Endothelial cell of umbilical vein (primary cell): ENCODE data around the gene ERBB4. TPM values are rescaled to one million over a fixed set of nuclear protein-coding genes. Genes with fewer than 3 reads are reported as not detected.

Experiments used
- BruUV-seq: library from RNA; stranded (reverse); fragments of 400-500 nt; replicated peaks from 2 replicates; lab custom pipeline; 2021; lab: Mats Ljungman, UMichigan
- CTCF ChIA-PET: fragments of 300-600, 350-600 bp; sonication (Branson Sonifier 250); formaldehyde crosslinking; loops from one replicate; lab custom pipeline; 2021; ENCODE audit warnings: antibody characterized with exemption, inconsistent platforms; lab: Charles Lee
- POLR2A ChIA-PET: fragments of 300-600, 350-600 bp; sonication (Branson Sonifier 250); formaldehyde crosslinking; loops from one replicate; lab custom pipeline; 2021; ENCODE audit warnings: antibody characterized with exemption, inconsistent platforms; lab: Charles Lee
- DNase-seq: peaks from one replicate; pipeline ENCODE4 v3.0.0-alpha.2; 2011; ENCODE audit warnings: low read depth, low spot score
- FAIRE-seq: peaks from 2 replicates; lab custom pipeline; 2011; peaks lifted over from hg19 to GRCh38; lab: Jason Lieb, UNC
- H2AFZ ChIP-seq: 2 replicates; pipeline ENCODE4 v1.6.0; 2012; ENCODE audit warnings: low read depth, low read length, control low read depth, inconsistent platforms
- H3K27ac ChIP-seq: 2 replicates; pipeline ENCODE4 v1.5.1; 2011; ENCODE audit warnings: low read depth, mild to moderate bottlenecking, control low read depth, low read length, moderate library complexity; ENCODE audit not compliant: insufficient read depth
- H3K27me3 ChIP-seq, 2 experiments: 2 replicates each; pipeline versions ENCODE4 v1.6.0 to v1.6.1; 2011; ENCODE audit warnings: low read length in 2 of 2, mixed read lengths in 1 of 2; ENCODE audit not compliant: control insufficient read depth in 2 of 2, insufficient read depth in 2 of 2
- H3K36me3 ChIP-seq, 2 experiments: 2 replicates in 1 of 2; 3 replicates in 1 of 2; pipeline ENCODE4 v1.5.1; 2011; ENCODE audit warnings: low read length in 2 of 2, mild to moderate bottlenecking in 1 of 2, moderate library complexity in 1 of 2; ENCODE audit not compliant: control insufficient read depth in 2 of 2, insufficient read depth in 2 of 2; ENCODE audit errors: extremely low read depth in 1 of 2
- H3K4me1 ChIP-seq: 3 replicates; pipeline ENCODE4 v1.5.1; 2011; ENCODE audit warnings: mild to moderate bottlenecking, low read length; ENCODE audit not compliant: control insufficient read depth, insufficient read depth; ENCODE audit errors: extremely low read depth
- H3K4me2 ChIP-seq: 2 replicates; pipeline ENCODE4 v1.6.1; 2011; ENCODE audit warnings: low read length, control low read depth, mixed read lengths; ENCODE audit not compliant: insufficient read depth
- H3K4me3 ChIP-seq, 3 experiments: fragments of 200-600 bp in 1 of 3; sonication (generic), shearing (Covaris generic) in 1 of 3; replicated peaks in 1 of 3; 2 replicates each; pipeline ENCODE4 v1.5.1; 2011 to 2016; ENCODE audit warnings: control low read depth in 3 of 3, low read length in 3 of 3, mild to moderate bottlenecking in 2 of 3, inconsistent platforms in 1 of 3, low read depth in 1 of 3, moderate library complexity in 1 of 3; ENCODE audit not compliant: insufficient read depth in 1 of 3
- H3K79me2 ChIP-seq: 2 replicates; pipeline ENCODE4 v1.6.0; 2012; ENCODE audit warnings: low read length, inconsistent platforms; ENCODE audit not compliant: control insufficient read depth, insufficient read depth
- H3K9ac ChIP-seq: replicated peaks from 2 replicates; pipeline ENCODE3; 2011; ENCODE audit warnings: low read length, control low read depth; ENCODE audit not compliant: insufficient read depth; ENCODE audit errors: extremely low read depth
- H3K9me1 ChIP-seq: replicated peaks from 3 replicates; pipeline ENCODE4 v1.6.0; 2011; ENCODE audit warnings: mild to moderate bottlenecking, low read length; ENCODE audit not compliant: control insufficient read depth, insufficient read depth; ENCODE audit errors: extremely low read depth
- H3K9me3 ChIP-seq: replicated peaks from 2 replicates; pipeline ENCODE4 v1.5.1; 2012; ENCODE audit warnings: low read length, inconsistent platforms; ENCODE audit not compliant: control insufficient read depth, insufficient read depth
- H4K20me1 ChIP-seq: replicated peaks from 2 replicates; pipeline ENCODE3; 2011; ENCODE audit warnings: mild to moderate bottlenecking, low read length; ENCODE audit not compliant: control insufficient read depth, insufficient read depth; ENCODE audit errors: extremely low read depth
- FOS ChIP-seq: IDR thresholded peaks from 2 replicates; pipeline ENCODE4 v1.6.1; 2011; ENCODE audit warnings: mild to moderate bottlenecking, low read length, moderate library complexity, borderline replicate concordance; ENCODE audit not compliant: insufficient read depth
- JUN ChIP-seq: IDR thresholded peaks from 2 replicates; pipeline ENCODE4 v1.6.1; 2011; ENCODE audit warnings: borderline replicate concordance, low read depth; ENCODE audit not compliant: insufficient read length, insufficient read depth
- MYC ChIP-seq: IDR thresholded peaks from one replicate; pipeline ENCODE4 v1.6.1; 2011; ENCODE audit warnings: mild to moderate bottlenecking, low read depth, low read length
- POLR2A ChIP-seq: IDR thresholded peaks from 2 replicates; pipeline ENCODE4 v1.6.1; 2012; ENCODE audit warnings: low read depth, mild to moderate bottlenecking, control low read depth, low read length
- POLR2AphosphoS5 ChIP-seq: IDR thresholded peaks from 2 replicates; pipeline ENCODE4 v1.6.1; 2012; ENCODE audit warnings: low read depth, mild to moderate bottlenecking, control low read depth, low read length, moderate library complexity; ENCODE audit not compliant: insufficient read depth
- dilution Hi-C: fragments of 300-500 bp; cut with MboI; formaldehyde crosslinking; loops from one replicate; pipeline ENCODE4 v1.15.0; 2019; ENCODE audit warnings: low sequenced_read_pairs; ENCODE audit not compliant: extremely low pct_ligation_motif_present
- intact Hi-C: fragments of 100-400 bp; cut with micrococcal nuclease; formaldehyde crosslinking; loops from one replicate; pipeline ENCODE4 v1.10.0; 2022
- polyA plus RNA-seq, 4 experiments: library from polyadenylated mRNA; depleted of rRNA in 3 of 4; stranded (reverse) in 3 of 4; unstranded in 1 of 4; fragments of >200 nt; gene quantifications; 2 replicates each; pipeline versions ENCODE4 v1.2.1 to v1.2.3, GENCODE V29; 2011 to 2012; ENCODE audit warnings: missing spikeins in 1 of 4
- total RNA-seq: library from RNA; stranded (reverse); gene quantifications from 2 replicates; pipeline ENCODE4 v1.2.3, GENCODE V29; 2021
- TF ChIP-seq, protein P1 (sequence below), 2 donors: IDR thresholded peaks; 1 replicate in 1 of 2; 2 replicates in 1 of 2; pipeline ENCODE4 v1.5.1; 2011; ENCODE audit warnings: low read length in 2 of 2, mild to moderate bottlenecking in 2 of 2, moderate library complexity in 2 of 2, control low read depth in 1 of 2, inconsistent platforms in 1 of 2, low read depth in 1 of 2; ENCODE audit not compliant: insufficient read depth in 1 of 2; ENCODE audit errors: extremely low read depth in 1 of 2

Gene ERBB4
- total and polyA plus RNA-seq, 2 donors (not counting 3 experiments of a cell fraction or from before 2014, with no cell fraction given) = 0.01 to 0.27 TPM

DNA sequence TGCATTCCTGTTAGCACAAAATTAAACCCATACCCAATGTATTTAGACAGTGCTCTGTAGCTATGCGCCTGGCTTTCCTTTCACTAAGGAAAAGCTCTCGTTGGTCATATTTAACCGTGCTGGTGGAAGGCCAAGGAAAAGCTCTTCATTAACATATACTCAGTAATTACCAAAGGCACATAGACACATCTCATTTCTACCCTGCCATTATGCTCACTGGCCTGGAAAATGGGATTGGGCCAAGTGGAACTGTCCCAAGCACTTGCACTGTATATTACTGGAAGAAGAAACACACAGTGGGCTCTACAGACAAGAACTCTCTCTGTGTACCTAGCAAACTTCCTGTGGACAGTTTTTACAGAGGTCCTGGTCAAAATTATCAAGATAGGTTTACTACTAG lies 274.4 kb downstream of the ERBB4 start:
- Histone ChIP-seq H3K9me1 (no peaks in the 10 kb centered on the region), H3K27me3 (no peaks in the 10 kb centered on the region), H3K4me2 (no peak overlapping the region), H3K36me3 (no peaks in the 10 kb centered on the region), H3K4me3 (no peak overlapping the region), H3K27ac (no peak overlapping the region), H2AFZ (no peak overlapping the region), H3K4me1 (no peaks in the 10 kb centered on the region), H3K79me2 (no peaks in the 10 kb centered on the region), H4K20me1 (no peaks in the 10 kb centered on the region), H3K9me3 (no peaks in the 10 kb centered on the region), H3K9ac (no peak overlapping the region)
- BruUV-seq = no TSS peak
- CTCF ChIA-PET = interaction anchor here (1.5 kb wide), 1 partner anchor 15 kb away, joined by 4 read pairs; no protein-coding TSS in a partner anchor
- POLR2A ChIA-PET = no interaction called here
- dilution Hi-C loops (no loop called here), intact Hi-C loops (no loop called here)
- TF ChIP-seq, protein P1, sequence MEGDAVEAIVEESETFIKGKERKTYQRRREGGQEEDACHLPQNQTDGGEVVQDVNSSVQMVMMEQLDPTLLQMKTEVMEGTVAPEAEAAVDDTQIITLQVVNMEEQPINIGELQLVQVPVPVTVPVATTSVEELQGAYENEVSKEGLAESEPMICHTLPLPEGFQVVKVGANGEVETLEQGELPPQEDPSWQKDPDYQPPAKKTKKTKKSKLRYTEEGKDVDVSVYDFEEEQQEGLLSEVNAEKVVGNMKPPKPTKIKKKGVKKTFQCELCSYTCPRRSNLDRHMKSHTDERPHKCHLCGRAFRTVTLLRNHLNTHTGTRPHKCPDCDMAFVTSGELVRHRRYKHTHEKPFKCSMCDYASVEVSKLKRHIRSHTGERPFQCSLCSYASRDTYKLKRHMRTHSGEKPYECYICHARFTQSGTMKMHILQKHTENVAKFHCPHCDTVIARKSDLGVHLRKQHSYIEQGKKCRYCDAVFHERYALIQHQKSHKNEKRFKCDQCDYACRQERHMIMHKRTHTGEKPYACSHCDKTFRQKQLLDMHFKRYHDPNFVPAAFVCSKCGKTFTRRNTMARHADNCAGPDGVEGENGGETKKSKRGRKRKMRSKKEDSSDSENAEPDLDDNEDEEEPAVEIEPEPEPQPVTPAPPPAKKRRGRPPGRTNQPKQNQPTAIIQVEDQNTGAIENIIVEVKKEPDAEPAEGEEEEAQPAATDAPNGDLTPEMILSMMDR (IDR thresholded peaks at IDR 0.05; ENCODE audit: extremely low read depth in 1 of 2, insufficient read depth in 1 of 2, low read depth in 1 of 2, low read length in 2 of 2) = no peak
- TF ChIP-seq JUN = no peak
- FAIRE-seq (no peak), DNase-seq (no peak)

DNA sequence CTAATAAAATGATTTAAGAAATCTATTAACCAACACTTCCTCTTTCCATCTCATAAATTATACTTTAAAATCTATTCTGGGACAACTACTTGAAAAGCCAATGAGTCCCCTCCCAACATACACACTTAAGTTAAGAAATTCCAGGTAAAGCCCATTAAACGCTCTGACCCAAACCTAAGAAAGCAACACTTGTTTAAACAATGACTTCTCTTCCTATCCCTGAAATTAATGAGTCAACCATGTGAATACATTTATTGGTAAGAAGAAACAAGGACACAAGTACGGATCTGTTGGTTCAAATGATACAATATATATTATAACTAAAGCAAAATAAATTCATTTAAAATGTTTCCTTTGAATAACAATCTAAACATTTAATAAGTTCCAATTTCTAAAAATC lies 279.4 kb downstream of the ERBB4 start:
- H3K9me1 ChIP-seq = no peaks in the 10 kb centered on the region
- no peak overlapping the region for H3K4me2 ChIP-seq
- no TSS peak for BruUV-seq
- no peak overlapping the region for H3K4me3 ChIP-seq
- no peak overlapping the region for H3K27ac ChIP-seq
- TF ChIP-seq POLR2AphosphoS5 (no peak), JUN (no peak), FOS (no peak), POLR2A (no peak), MYC (no peak)
- TF ChIP-seq, protein P1 (IDR thresholded peaks at IDR 0.05; ENCODE audit: extremely low read depth in 1 of 2, insufficient read depth in 1 of 2, low read depth in 1 of 2, low read length in 2 of 2) = no peak
- dilution Hi-C loops = no loop called here
- POLR2A ChIA-PET = no interaction called here
- H3K9ac ChIP-seq = no peak overlapping the region
- no peaks in the 10 kb centered on the region for H3K36me3 ChIP-seq
- DNase-seq = no peak
- no peaks in the 10 kb centered on the region for H3K4me1 ChIP-seq
- H3K9me3 ChIP-seq = no peaks in the 10 kb centered on the region
- no peaks in the 10 kb centered on the region for H3K79me2 ChIP-seq
- FAIRE-seq = no peak
- no peaks in the 10 kb centered on the region for H3K27me3 ChIP-seq
- no peaks in the 10 kb centered on the region for H4K20me1 ChIP-seq
- CTCF ChIA-PET = interaction anchor here (2.7 kb wide), 1 partner anchor 10 kb away, joined by 11 read pairs; no protein-coding TSS in a partner anchor
- intact Hi-C loops = no loop called here
- no peak overlapping the region for H2AFZ ChIP-seq
